ENCODE data around the gene SUCLA2.
"Not testable (repeated sequence)": the region's sequence is repeated elsewhere in the genome, so short reads cannot be mapped to it uniquely, and the experiment has no call there.

SUCLA2 gene

DNA sequence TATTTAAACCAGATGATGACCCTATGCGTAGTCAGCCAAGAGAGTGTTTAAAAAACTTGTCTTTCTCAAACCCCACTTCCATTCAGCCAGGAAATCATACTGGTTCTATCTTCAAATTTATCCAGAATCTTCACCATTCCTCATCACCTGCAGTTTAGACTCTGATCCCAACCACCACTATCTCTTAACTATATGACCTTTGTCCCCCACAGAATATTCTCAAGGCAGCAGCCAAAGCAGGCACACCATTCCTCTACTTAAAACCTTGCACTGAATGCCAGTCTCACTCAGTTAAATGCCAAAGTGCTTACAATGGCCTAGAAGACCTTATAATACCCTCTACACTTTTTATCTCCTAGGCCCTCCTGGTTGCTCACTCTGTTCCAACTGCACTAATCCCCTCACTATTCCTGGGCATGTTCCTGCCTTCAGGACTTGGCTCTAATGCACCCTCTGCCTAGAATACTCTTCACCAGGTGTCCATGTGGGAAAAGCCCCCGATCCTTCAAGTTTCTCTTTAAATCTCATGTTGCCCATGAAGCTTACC lies 10.1 kb downstream of the SUCLA2 start:
- no peak for DNase-seq

DNA sequence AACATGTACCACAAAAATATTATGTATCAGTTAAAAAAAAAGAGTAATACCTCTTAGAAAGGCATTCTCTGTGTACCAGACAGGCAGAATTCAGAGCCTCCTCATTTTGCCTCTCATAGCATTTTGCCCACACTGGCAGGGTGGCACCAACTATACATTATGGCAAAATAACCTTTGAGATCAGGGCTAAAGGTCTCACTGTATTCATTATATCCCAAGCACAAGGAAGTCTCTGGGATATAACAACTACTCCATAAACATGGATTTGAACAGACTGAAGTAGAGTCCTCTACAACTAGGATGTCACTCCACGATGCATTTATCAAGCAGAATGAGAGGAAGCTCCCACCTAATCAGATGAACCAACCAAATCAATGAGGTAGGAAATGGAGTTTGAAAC lies 10.6 kb downstream of the SUCLA2 start:
- DNase-seq, result no peak

DNA sequence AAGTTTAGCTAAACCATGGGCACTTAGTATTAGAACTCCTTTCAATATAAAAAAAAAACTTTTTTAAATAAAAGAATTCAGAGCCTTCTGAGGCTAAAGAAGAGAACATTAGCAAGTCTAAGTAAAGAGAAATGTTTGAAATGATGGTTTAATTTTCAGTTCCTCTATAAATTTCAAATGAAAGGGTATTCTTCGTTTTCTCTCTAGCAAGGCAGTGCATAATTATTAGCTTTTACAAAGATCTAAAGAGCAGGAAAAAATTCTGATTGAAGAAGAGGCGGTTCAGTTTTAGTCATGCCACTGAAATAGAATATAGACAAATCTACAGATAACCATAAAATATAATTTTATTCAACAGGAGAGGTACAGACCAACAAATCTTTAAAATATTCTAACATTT lies 18.0 kb downstream of the SUCLA2 start:
- DNase-seq, result no peak

DNA sequence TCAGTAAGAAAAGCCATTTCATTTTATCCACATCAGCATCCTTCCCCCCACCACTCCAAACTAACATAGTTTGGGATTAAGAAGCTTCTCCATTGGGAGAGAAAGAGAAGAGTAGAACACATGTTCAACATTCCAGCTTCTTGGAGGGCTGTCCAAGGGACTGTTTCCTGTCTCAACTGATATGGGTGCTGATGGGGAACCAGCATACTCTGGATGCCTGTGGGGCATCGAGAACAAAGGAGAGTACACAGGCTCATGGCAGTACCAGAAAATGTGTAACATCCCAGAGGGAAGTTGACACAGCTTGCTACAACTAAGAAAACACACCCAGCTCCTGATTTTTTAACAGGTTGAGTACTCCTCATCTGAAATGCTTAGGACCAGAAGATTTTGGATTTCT lies 24.7 kb downstream of the SUCLA2 start:
- DNase-seq, result peak; percentile 5

DNA sequence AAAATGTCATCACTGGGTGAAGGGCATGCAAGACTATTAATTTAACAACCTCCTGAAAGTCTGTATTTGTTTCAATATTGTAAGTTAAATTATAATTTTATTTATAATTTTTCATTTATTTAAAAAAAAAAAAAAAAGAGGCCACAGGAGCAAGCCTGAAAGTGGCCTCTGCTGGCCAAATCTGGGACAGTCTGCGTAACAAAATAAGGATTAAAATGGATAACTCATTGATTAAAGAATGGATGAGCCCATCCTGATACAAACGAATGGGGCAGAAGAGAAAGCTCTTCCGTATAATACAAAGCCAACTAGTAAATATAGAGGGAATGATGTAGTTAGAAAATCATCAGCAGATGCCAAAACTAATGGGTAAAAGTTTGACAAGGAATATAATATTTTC lies 36.2 kb downstream of the SUCLA2 start:
- no peak for DNase-seq

DNA sequence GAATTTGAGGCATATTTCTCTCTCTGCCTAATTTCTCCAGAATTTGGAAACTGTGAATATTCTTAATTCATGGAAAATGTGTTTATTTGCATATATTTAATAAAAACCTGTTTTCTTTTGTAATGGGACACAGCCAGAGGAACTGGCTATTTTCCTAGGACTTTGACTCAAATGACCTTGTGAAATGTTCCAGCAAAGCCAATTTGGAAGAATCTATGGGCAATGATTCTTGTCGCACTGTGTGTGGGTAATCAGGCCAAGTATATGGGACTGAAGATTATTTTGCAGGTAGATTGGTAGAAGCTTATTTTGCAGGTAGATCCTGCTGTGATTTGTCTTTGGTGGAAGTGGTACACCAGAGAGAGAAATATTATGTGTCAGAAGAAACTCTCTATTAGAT lies 38.8 kb downstream of the SUCLA2 start:
- DNase-seq, result no peak

DNA sequence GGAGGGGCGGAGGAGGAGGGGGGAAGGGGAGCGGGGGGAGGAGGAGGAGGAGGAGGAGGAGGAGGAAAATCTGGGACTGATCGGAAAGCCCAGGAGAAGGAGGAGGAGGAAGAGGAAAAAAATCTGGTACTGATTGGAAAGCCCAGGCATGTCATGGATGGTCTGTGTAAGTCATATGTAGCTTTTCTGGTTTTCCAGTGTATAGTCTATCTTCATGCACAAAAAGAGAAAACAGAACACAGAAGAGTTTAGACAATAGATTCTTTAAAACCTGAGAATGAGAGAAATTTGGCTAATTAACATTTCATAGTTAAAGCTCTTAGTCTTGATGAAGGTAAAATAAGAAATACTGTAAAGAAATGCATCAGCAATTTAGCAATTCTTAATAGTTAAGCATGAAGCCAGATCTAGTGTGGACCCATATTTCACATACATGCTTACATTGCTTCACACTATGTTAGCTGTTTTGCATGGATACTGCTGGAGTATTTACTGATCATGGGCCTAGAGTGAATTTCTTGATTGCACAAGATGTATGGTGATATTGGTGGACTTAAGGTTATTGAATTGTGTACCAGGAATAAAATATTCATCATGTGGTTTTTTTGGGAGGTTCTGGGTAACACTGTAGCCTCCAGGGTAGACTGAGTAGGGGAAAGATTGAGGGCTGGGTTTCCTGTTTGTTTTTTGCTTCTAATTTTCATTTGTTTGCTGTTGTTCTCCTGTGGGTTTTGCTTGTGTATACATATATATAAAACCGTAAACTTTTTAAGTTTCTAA lies 41.4 kb downstream of the SUCLA2 start:
- no peak for DNase-seq

DNA sequence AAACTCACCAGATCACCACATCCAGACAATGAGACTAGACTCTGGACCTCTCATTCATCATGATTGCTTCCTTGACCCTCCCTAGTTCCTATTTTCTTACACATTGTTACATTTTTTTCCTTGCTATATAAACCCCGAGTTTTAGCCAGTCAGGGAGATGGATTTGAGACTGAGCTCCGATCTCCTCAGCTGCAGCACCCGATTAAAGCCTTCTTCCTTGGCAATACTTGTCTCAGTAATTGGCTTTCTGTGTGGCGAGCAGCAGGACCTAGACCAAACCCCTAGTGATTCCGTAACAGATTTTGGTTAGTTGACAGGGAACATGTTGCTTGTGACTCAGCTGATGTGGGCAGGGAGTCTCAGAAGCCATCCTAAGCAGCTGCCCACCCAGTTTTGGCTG lies 44.0 kb downstream of the SUCLA2 start:
- DNase-seq, result no peak

DNA sequence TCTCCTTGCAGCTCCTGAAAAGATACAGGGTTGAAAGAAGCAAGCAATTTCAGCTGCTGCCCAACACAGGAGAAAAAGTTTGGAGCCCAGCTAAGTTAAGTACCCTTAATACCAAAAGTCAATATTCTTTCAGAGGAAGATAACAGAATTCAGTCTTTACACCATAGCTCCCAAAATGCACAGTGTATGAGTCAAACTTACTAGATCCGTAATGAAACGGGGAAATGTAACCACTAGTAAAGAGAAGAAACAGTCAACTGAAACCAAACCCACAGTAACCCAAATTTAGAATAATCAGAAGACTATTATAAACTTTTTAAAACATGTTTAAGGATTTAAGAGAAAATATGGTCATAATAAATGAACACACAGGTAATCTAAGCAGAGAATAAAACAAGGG lies 45.2 kb downstream of the SUCLA2 start:
- DNase-seq, result no peak

DNA sequence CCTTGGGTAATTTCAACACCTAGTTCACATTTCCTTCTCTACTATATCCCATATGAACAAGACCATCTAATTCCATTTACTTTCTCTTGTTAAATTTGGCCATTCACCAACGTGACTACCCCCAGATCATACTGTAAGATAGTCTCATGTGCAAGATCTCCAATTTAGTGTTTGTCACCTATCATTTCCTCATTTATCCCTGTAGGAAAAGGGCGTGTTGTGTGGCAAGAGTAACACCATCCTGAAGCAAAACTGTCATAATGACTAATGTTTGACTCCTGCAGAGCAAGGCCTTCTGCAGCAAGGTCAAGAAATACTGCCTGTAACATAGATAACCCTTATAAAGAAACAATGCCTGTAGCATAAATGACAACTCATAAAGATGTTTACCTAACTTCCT lies 51.3 kb downstream of the SUCLA2 start:
- DNase-seq, result no peak

DNA sequence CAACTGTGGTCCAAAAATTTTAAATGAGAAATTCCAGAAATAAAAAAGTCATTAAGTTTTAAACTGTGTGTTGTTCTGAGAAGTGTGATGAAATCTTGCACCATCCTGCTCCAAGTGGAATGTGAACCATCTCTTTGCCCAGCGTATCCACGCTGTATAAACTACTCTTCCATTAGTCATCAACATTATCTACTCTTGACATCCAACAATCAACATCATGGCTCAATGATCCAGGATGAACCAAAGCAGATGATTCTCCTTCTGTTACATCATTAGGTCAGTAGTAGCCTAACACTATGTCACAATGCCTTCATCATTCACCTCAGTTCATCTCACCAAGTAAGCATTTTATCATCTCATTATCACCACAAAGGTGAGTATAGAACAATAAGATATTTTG lies 55.3 kb downstream of the SUCLA2 start:
- DNase-seq, result peak; percentile 74

DNA sequence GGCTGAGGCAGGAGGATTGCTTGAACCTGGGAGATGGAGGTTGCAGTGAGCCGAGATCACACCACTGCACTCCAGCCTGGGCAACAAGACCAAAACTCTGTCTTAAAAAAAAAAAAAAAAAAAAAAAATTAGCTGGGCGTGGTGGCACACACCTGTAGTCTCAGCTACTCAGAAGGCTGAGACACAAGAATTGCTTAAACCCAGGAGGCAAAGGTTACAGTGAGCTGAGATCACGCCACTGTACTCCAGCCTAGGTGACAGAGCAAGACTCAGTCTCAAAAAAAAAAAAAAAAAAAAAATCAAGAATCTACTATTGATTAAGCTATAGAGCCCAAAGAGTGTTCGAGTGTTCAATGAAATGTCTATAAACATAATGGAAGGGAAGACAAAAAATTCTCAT lies 55.9 kb downstream of the SUCLA2 start:
- DNase-seq, result not testable (repeated sequence)

DNA sequence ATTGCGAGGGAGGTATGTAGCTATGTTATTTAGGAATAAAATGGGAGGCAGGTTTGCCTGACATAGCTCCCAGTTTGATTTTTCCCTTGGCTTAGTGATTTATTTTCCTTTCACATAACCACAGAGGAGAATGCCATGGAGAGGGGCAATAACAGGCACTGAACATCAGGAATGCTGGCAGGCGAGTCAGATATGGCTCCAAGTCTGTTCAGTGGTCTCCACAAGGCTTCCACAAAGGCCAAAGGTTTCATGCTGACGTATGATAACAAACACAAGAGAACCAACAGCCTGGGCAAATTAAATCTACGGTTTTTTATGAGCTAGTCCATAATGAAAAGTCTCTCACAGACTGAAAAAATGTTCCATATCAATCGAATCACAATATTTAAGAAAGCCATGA lies 66.7 kb downstream of the SUCLA2 start:
- DNase-seq, result no peak

DNA sequence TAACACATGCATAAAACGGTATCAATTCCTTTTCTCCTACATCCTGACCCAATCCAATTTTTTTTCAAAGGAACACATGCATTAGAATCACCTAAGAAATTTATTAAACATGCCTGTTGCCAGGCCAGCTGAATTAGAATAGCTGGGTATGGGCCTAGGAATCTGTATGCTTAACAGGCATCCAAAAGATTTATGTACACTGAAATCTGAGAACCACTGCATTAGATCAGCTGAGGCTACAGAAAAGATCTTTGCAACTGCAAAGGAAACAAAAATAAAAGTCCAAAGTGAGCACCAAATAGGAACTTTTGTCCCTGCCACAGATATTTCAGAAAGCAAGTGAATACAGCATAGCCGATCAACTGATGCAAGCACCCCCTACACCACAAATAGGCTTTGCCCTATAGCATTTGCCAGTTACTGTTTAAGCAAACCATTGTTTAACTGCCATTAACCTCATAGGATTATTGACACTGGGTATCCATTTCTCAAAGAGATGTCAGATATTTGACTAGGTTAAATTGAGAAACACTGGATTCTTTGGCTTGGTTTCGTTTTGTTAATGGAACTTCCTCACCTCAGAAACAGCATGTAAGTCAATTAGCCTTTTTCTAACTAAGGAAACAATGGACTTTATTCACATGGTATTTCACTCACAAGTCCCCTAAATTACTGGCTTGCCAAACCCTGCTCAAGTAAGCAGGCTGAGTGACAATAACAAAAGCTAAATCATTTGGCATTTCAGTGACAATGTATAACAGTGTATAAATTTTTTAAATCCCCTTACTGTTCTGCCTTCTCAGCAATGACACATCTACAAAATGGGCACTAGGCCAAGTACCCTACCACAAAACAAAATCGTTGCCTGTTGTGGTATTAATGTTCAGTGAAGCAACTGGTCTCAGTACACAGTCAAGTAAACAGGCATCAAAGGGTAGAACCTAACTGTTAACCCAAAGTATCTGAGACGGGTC lies 67.8 kb downstream of the SUCLA2 start:
- peak; percentile 39 for DNase-seq

DNA sequence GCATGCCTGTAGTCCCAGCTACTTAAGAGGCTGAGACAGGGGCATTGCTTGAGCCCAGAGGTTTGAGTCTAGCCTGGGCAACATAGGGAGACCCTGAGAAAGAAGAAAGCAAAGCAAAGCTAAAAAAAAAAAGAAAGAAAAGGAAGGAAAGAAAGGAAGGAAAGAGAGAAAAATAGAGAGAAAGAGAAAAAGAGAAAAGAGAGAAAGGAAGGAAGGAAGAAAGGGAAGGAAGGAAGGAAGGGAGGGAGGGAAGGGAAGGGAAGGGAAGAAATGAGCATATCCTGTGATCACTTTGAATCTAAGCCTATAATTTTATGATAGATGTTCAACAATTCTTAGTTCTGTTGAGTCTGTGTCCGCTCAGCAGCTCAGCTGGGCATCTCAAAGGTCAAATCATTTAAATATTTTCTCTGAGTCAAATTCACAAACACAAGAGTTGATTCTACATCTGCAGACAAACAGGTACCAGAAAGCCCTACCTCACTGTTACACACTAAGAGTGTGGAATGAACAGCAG lies 70.4 kb downstream of the SUCLA2 start:
- no peak for DNase-seq

DNA sequence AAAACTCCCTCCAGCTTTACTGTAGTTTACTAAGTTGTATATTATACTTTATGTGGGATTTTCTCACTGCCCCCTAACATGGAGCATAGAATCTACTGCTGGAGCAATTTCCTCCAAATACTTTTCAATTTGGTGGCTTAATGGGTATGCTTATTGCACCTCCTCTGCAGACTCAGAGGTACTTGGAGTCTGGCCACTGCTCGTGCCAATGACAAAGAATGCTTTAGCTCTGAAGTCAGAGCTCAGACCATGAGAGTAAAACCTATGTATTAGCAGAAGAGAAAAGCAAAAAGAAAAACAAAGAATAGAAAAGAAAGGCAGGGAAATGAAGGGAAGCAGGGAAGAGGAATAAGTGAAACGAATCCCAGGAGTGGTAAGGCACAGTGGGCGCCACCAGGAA lies 71.9 kb downstream of the SUCLA2 start:
- peak; percentile 8 for DNase-seq

DNA sequence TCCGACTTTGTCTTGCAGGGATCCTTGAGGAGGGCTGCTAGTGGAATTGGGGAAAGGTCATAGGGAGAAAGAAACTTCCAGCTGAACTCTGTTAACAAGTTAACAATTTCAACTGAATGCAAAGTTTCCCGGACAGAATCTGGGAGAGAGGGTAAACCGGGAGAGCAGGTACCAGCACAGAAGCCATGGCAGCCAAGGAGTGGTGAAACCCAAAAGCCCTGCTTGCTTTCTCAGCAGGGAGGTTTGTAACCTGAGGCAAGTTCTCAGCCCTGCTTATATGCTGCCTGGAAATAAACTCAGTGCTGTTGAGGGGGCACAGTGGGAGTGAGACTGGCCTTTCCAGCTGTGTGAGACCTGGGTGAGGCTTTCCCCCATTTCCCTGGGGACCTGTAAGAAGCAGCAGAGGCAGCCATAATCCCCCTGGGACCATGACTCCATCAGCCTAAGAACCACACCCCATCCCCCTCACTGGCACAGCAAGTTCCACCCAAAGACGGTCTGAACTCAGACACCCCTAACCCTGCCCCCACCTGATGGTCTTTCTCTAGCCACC lies 84.0 kb downstream of the SUCLA2 start:
- no peak for DNase-seq

DNA sequence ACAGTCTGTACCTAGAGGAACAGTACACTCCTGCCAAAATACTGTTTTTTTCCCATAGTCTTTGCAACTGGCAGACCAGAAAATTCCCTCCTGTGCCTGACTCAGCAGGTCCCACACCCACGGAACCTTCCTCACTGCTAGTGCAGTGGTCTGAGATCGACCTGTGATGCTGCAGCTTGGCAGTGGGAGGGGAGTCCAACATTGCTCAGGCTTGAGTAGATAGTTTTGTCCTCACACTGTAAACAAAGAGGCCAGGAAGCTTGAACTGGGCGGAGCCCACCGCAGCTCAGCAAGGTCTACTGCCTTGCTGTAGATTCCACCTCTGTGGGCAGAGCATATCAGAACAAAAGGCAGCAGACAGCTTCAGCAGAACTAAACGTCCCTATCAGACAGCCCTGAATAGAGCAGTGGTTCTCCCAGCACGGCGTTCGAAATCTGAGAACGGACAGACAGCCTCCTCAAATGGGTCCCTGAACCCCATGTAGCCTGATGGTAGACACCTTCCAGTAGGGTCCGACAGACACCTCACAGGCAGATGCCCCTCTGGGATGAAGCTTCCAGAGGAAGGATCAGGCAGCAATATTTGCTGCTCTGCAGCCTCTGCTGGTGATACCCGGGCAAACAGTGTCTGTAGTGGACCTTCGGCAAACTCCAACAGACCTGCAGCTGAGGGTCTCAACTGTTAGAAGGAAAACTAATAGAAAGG lies 92.7 kb downstream of the SUCLA2 start:
- peak; percentile 33 for DNase-seq

DNA sequence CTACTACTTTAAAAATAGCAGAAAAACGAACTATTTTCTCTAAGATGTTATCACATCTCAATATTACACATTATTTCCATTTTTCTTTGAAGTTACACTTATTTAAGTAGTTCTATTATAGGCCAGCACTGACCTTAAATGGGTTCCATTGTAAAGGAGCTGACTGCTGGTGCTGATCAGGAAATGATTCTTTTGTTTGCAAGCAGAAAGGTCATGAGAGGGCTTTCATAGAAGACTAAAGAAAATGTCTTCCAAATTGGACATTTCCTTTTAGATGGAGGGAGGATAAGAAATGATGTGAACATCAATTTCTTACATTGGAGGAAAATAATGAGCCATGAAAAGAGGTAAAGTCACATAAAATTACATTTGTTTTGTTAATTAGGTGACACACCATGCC lies 96.2 kb downstream of the SUCLA2 start:
- no peak for DNase-seq

DNA sequence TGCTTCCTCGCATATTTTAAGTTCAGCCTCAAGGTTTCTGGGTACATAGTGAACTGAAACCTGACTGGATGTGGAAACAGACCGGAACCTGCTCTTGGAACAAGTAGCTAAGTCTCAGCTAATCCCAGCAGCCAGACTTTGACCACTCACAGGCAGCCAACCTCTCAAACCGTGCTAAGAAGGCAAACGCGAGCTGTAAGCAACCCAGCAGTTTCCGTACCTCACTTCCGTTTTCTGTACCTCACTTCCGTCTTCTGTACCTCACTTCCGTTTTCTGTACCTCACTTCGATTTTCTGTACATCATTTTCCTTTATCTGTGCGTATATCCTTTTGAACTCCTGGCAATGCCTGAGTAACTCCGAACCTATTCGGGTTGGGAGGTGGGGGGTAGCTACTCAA lies 96.8 kb downstream of the SUCLA2 start:
- DNase-seq, result no peak

DNA sequence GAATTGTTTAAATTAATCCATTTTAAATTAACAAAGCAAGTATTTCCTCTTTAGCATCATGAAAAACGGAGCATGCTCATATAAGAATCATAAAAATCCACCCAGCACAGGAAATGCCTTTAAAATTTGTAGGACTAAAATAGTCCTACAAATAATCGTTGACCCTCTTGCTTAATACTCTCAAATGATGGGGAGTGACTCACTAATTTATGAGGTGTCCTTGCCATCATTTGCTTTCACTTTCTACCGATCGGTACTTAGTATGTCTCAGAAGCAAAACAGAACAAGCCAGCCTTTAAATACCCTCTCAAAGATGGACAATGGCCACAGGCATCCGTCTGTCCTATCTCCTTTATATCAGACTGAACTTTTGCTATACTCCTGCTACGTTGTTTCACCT lies 97.2 kb downstream of the SUCLA2 start:
- peak; percentile 77 for DNase-seq

DNA sequence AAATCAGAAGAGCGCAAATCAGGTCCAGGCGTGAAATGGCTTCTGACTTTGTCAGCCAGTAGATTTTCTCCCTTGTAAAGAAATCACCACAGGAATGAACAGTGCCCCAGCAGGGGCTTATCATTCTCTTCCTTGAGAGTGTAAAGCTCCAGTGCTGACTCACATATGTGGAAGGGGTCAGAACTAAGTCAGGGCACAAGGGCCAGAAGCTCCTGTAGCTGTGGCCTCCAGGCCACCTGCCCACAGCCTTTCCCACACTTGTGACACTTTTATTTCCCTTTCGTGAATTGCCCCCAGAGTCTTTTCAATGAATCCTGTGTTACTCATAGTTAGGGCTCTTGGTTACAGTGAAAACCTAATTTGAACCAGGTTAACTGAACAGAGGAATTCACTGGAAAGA lies 99.6 kb downstream of the SUCLA2 start:
- peak; percentile 82 for DNase-seq

DNA sequence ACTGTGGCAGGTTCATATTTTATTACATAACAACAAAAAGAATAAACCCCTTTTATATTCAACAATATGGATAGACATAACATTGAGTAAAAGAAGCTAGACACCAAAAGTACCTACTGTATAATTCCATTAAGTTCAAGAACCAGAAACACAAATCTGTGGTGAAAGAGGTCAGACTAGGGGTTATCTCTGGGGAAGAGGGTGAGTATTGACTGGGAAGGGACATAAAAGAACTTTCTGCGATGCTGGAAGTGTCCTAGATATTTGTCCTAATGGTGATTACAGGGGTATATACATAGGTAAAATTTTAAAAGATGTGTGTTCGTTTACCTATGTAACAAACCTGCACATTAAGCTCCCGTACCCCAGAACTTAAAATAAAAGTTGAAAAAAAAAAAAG lies 103.0 kb downstream of the SUCLA2 start:
- DNase-seq, result no peak

All from fibroblast of skin of right quadriceps (primary cell).